ENCODE data around the gene KIAA1614.

The KIAA1614 gene

GRCh38 chr1:180907313-180908055, 5.2 kb upstream of the KIAA1614 start:
- no peak for DNase-seq (ENCODE audit: low spot score)

GRCh38 chr1:180908074-180908765, 4.5 kb upstream of the KIAA1614 start:
- no peak for DNase-seq (ENCODE audit: low spot score)

GRCh38 chr1:180909005-180909414, 3.7 kb upstream of the KIAA1614 start:
- DNase-seq (ENCODE audit: low spot score), result no peak

- no peak for DNase-seq (ENCODE audit: low spot score)
Observed at GRCh38 chr1:180909462-180909976, 3.2 kb upstream of the KIAA1614 start.

- peak; percentile 24 for DNase-seq (ENCODE audit: low spot score)
Observed at GRCh38 chr1:180911640-180912191, 981 bp upstream of the KIAA1614 start.

- no peak for DNase-seq (ENCODE audit: low spot score)
Observed at GRCh38 chr1:180912211-180912800, 391 bp upstream of the KIAA1614 start.

- no peak for DNase-seq (ENCODE audit: low spot score)
Observed at GRCh38 chr1:180915426-180915965, 2.8 kb downstream of the KIAA1614 start.

- no peak for DNase-seq (ENCODE audit: low spot score)
Observed at GRCh38 chr1:180916012-180916770, 3.5 kb downstream of the KIAA1614 start.

- DNase-seq (ENCODE audit: low spot score), result no peak
Observed at GRCh38 chr1:180916771-180917170, 4.1 kb downstream of the KIAA1614 start.

- no peak for DNase-seq (ENCODE audit: low spot score)
Observed at GRCh38 chr1:180917306-180918065, 4.8 kb downstream of the KIAA1614 start.

GRCh38 chr1:180918519-180918918, 5.8 kb downstream of the KIAA1614 start:
- DNase-seq (ENCODE audit: low spot score), result no peak

GRCh38 chr1:180919183-180919700, 6.5 kb downstream of the KIAA1614 start:
- no peak for DNase-seq (ENCODE audit: low spot score)

GRCh38 chr1:180920193-180920592, 7.5 kb downstream of the KIAA1614 start:
- DNase-seq (ENCODE audit: low spot score), result no peak

- DNase-seq (ENCODE audit: low spot score), result no peak
Observed at GRCh38 chr1:180920702-180921101, 8.0 kb downstream of the KIAA1614 start.

GRCh38 chr1:180921386-180921785, 8.7 kb downstream of the KIAA1614 start:
- DNase-seq (ENCODE audit: low spot score), result no peak

GRCh38 chr1:180921891-180922630, 9.4 kb downstream of the KIAA1614 start:
- no peak for DNase-seq (ENCODE audit: low spot score)

GRCh38 chr1:180922631-180923015, 9.9 kb downstream of the KIAA1614 start:
- no peak for DNase-seq (ENCODE audit: low spot score)

GRCh38 chr1:180923021-180923841, 10.5 kb downstream of the KIAA1614 start:
- no peak for DNase-seq (ENCODE audit: low spot score)

GRCh38 chr1:180923887-180924286, 11.2 kb downstream of the KIAA1614 start:
- no peak for DNase-seq (ENCODE audit: low spot score)
